ENCODE results near the gene SOX9.

The SOX9 gene

DNA sequence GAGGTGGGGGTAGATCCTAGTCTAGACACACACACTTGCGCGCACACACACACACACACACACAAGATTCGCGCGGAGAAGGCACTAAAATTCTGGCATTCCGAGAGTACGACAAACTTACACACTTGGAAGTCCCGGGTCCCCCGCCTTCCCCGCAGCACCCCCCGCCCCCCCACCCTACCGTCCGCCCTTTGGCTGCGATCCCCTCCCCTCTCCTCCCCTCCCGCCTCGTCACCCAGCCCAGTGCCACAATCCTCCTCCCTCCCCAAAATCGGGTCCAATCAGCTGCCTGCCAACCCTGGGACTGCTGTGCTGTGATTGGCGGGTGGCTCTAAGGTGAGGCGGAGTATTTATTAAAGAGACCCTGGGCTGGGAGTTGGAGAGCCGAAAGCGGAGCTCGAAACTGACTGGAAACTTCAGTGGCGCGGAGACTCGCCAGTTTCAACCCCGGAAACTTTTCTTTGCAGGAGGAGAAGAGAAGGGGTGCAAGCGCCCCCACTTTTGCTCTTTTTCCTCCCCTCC lies at the start of gene SOX9:
Gene SOX9 (plus strand): TSS at position 379 of the 522 bp plus-strand sequence. CDS start 372 bp downstream, outside the sequence.
- DNase-seq (ENCODE audit: insufficient read length, low spot score) (no peak), FAIRE-seq (no peak)
- TF ChIP-seq, protein P1, sequence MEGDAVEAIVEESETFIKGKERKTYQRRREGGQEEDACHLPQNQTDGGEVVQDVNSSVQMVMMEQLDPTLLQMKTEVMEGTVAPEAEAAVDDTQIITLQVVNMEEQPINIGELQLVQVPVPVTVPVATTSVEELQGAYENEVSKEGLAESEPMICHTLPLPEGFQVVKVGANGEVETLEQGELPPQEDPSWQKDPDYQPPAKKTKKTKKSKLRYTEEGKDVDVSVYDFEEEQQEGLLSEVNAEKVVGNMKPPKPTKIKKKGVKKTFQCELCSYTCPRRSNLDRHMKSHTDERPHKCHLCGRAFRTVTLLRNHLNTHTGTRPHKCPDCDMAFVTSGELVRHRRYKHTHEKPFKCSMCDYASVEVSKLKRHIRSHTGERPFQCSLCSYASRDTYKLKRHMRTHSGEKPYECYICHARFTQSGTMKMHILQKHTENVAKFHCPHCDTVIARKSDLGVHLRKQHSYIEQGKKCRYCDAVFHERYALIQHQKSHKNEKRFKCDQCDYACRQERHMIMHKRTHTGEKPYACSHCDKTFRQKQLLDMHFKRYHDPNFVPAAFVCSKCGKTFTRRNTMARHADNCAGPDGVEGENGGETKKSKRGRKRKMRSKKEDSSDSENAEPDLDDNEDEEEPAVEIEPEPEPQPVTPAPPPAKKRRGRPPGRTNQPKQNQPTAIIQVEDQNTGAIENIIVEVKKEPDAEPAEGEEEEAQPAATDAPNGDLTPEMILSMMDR (IDR thresholded peaks at IDR 0.05; ENCODE audit: insufficient read depth, missing control alignments): no peak

DNA sequence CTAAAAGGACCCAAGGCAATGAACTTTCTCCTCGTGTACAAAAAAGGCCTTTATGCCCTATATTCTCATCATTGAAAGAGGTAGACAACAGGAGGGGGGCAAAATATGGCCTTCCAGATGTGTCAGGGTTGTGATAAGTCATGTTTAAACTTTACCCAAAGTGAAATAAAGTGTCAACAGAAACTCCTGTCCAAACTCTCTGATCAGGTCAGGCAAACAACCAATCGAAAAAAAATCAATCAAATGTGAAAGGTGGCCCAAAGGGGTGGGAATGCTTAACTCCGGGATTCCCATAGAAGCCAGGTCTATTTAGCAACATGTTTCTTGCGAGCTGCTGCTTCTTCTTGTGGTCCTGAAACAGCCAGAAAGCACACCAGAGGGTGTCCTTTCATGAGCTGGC lies 49.5 kb upstream of the SOX9 start:
- TF ChIP-seq, protein P1 (IDR thresholded peaks at IDR 0.05; ENCODE audit: insufficient read depth, missing control alignments): no peak
- DNase-seq (ENCODE audit: insufficient read length, low spot score) (no peak), FAIRE-seq (no peak)

DNA sequence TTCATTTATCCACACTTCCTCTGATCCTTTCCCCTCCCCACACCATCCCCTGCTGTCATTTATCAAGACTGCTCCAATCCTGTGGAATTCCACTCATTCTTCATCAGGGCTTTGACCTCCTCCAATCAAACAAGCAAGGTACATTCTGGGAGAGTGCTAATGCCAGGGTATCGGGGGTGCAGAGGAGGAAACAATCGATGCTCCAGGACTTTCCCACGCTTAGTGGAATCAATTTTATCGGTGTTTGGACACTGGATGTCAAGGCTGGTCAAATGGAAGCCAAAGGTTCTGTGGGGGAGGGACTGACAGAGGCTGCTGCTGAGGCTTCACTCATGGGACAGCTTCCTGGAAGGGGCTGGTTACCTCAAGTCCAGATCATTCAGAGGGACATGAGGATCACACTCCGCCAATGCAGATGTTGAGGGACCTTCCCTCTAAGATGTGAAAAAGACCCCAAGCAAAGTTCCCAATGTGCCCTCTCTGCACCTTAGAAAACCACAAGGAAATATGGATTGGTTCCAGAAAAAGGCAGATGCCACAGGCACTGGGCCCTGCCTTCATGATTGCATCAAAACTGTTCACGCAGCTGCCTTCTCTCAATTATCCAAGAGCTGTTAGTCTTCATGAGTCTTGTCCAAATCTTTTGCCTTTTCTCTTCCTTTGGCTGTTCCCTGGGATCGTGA lies 44.7 kb upstream of the SOX9 start:
- TF ChIP-seq, protein P1 (IDR thresholded peaks at IDR 0.05; ENCODE audit: insufficient read depth, missing control alignments): no peak
- DNase-seq (ENCODE audit: insufficient read length, low spot score): no peak
- no peak for FAIRE-seq

DNA sequence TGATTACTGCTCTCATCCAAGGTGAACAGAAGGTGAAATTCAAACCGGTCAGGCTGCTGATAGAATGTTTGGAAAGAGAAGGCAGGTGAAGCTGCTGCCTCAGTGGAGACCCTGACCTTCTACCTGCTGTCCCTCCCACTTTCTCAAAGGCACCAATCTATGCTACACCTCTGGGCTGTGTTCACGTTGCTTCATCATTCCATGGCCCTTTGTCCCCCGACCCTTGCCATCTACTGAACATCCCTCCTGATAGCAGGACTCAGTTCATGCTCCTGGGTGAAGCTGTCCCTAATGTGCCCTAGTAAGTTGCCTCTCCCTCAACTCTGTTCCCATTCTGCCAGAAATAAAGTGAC lies 44.2 kb upstream of the SOX9 start:
- TF ChIP-seq, protein P1 (IDR thresholded peaks at IDR 0.05; ENCODE audit: insufficient read depth, missing control alignments): no peak
- DNase-seq (ENCODE audit: insufficient read length, low spot score): no peak
- FAIRE-seq: no peak

DNA sequence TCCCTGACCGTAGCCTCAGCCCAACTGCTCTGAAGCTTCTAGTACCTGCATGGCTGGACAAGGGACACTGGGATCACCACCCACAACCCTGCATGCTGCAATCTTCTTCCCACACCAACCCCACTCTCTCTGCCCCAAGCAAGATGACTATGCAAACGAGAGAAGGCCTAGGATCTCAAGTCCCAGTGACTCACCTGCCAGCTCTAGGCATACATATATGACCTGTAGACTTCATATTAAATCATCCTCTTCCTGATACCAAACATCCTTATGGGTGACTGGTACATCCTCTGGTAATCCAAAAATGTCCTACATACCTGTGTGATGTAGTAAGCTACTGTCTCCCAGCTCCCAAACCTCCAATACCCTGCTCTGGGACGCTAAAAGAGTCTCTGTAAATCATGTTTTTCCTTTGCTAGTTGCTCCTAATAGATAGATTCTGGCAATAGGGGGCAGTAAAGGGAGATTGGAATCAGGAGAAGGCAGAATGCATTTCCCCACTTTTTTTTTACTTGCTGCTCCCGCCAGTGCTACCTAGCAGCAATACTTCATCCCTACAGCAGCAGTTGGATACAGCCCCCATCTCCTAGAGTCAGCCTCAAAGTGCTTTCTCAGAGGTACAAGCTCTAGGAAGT lies 43.4 kb upstream of the SOX9 start:
- TF ChIP-seq, protein P1 (IDR thresholded peaks at IDR 0.05; ENCODE audit: insufficient read depth, missing control alignments): peak; percentile 9
- DNase-seq (ENCODE audit: insufficient read length, low spot score): no peak
- FAIRE-seq: no peak

DNA sequence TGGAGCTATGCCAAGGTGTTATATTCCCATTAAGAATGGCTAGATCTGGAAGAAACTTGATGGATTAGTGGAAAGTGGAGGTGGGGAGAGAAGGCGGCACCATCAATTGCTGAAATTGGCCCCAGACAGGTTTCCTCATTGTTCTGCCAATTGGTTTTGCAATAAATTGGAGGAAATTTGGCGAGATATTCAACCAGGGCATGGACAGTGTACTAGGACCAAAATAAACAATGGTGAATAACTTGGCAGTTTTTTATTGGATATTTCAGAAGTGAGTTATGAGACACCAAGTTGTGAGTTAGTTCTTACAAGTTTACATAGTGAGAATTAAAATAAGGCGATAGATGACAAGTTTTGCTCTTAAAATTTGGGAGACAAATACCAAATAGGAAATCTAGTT lies 41.1 kb upstream of the SOX9 start:
- FAIRE-seq: no peak
- TF ChIP-seq, protein P1 (IDR thresholded peaks at IDR 0.05; ENCODE audit: insufficient read depth, missing control alignments): no peak
- no peak for DNase-seq (ENCODE audit: insufficient read length, low spot score)

DNA sequence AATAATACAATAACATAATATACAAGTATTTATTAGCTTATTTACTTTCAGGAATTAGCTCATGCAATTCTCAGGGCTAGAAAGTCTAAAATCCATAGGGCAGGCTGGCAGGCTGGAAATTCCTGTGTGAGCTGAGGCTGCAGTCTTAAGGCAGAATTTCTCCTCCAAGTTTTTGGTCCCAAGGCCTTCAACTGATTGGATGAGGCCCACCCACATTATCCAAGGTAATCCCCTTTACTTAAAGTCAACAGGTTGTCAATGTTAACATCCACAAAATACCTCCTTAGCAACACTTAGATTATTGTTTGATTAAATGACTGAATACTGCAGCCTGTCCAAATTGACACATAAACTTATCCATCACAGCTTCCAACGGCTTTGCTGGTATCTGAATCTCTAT lies 32.9 kb upstream of the SOX9 start:
- no peak for DNase-seq (ENCODE audit: insufficient read length, low spot score)
- TF ChIP-seq, protein P1 (IDR thresholded peaks at IDR 0.05; ENCODE audit: insufficient read depth, missing control alignments): no peak
- no peak for FAIRE-seq

All from D721Med (cell line).